Activated CD4-positive, alpha-beta T cell treated with anti-CD3 and anti-CD28 coated beads, Interleukin-2, Interleukin-6, amounts not matched to agents 100 ng/mL and 50 ng/mL, durations not matched to agents 16 hours and 8 hours (primary cell): ENCODE results near the gene BANK1.
A peak's percentile ranks its signal among the peaks of the same experiment; 100 is the strongest.

ENCODE experiments used
- DNase-seq: peaks from one replicate; pipeline ENCODE4 v3.0.0-alpha.2; 2020

BANK1 gene

DNA sequence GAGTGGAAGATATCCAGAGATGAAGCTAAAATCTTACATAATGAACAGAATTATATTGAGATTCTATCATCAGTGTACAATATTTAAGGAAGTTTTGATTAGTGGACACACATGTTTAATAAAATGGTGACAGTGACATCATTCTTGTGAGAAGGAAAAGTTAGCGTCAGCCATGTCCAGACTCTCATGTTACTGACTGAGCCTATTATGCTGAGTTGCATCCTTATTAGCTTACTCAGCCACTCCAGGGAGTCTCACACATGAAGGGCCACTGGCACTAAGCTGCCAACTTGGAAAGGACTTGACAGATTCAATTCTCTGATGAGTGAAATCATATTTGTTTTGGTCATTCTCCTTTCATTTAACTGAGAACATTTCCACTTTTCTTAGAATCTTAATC lies 170.6 kb downstream of the BANK1 start:
- no peak for DNase-seq

- DNase-seq, result no peak
Measured at GRCh38 chr4:101967697-101968346, 177.3 kb downstream of the BANK1 start.

- DNase-seq, result no peak
Measured at GRCh38 chr4:101968364-101968763, 177.8 kb downstream of the BANK1 start.

GRCh38 chr4:101969965-101970364 lies 179.4 kb downstream of the BANK1 start:
- no peak for DNase-seq

GRCh38 chr4:101970547-101971155 lies 180.1 kb downstream of the BANK1 start:
- no peak for DNase-seq

GRCh38 chr4:101972791-101973190 lies 182.3 kb downstream of the BANK1 start:
- no peak for DNase-seq

- no peak for DNase-seq
Measured at GRCh38 chr4:101973361-101973760, 182.8 kb downstream of the BANK1 start.

DNA sequence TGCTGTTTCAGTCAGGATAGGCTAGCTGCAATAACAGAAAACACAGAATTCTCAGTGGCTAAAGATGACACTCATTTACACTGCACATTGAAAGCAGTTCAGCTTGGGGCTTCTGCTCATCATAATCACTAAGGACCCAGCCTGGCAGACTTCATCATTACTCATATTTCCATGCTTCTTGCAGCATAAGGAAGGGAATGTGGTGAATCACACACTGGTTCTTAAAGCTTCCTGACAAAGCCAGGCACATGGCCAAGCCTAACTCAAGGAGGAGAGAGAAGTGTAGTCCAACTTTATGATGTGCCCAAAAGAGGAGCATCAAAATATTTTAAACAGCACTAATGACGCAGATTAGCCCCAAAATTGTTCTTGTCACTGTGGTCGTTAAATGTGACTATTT lies 186.5 kb downstream of the BANK1 start:
- no peak for DNase-seq

GRCh38 chr4:101981756-101982155 lies 191.2 kb downstream of the BANK1 start:
- no peak for DNase-seq

GRCh38 chr4:101983835-101984234 lies 193.3 kb downstream of the BANK1 start:
- DNase-seq, result no peak

DNA sequence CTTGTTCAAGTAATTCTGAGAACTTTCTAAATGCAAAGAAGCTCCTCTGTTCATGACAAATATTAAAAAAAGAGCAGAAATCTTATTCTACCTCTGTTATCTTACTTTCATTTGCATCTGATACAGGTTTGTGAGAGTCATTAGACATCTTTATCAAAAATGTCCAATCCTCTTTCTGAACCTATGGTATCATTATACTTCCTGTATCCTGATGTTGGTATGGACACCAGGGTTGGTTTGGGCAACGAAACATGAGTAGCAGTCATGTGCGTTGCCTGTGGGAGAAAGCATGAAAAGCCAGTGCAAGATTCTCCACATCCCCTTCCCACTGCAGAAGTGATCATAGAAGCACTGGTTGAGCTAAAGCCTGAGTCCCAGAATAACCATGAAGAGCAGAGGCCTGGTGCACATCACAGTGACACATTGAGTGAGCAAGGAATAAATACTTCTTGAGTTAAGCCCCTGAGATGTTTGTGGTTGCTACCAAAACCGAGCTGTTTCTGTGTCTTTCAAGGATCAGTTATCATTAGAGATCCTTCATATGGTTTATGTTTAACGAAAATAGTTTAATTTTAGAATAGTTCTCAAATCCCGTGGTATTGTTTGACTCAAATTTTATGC lies 197.2 kb downstream of the BANK1 start:
- no peak for DNase-seq

DNA sequence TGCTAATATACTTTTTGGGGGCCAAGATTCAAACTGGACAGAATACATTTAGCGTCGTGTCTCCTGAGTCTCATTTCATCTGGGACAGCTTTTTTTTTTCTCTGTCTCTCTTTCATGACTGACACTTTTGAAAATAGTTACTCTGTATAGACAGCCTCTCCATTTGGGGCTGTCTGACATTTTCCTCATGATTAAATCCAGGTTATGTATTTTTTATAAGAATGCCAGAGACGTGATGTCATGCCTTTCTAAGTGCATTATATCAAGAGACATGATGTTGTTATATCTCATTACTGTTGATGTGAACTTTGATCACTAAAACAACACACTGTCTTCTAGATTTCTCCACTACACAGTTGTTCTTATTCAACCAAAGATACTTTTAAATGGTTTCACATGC lies 199.0 kb downstream of the BANK1 start:
- no peak for DNase-seq

DNA sequence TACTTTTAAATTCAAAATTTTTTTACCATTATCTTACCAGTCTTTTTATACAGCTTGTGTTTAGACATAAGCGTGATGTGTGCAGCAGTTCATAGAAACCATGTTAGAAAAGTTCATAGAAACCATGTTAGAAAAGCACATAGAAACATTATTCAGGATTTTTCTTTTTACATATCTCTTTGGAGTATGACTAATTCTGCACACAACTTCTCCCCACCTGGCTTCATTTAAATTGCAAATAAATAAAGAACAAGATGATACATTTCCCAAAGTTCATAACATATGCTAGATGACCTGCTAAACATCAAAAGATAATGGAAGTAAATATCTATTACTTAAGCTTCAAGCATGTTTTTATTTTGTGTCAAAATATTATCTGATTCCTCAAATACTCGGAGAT lies 201.9 kb downstream of the BANK1 start:
- no peak for DNase-seq

DNA sequence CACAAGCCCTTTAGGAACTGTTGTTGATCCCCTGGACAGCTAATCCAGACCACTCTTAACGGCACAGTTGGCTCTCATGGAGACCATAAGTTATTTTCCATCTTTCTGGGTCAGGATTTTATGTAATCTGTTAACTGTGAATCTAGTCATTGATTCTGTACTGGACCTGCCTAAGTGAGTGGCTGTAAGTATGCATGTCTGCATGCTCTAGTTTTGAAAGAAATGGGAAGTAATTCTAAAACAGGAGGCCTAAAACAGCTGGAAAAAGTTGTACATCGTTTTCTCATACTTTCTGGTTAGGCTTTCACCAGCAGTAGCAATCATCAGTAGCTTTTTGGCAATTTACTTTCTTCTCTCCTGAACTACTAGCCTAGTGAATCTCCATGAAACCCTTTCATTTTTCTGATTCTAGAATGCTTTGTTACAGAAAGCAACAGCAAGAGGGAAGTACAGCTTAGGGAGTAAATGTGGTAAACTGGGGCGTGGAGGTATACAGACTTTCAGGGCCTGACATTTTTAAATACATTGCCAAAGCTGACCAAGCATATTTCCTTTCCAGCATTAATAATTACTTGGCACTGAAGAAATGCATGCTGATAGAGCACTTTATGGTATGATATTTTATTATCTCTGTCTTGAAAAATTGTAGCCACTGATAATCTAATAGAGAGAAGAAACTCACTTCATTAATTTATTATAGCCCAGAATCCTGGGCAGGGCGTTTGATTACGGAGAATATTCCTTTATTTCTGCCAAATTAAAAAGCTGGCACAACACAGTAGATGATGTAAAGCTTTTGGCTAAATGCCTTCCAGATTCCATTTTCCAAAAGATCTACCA lies 202.7 kb downstream of the BANK1 start:
- DNase-seq, result no peak

DNA sequence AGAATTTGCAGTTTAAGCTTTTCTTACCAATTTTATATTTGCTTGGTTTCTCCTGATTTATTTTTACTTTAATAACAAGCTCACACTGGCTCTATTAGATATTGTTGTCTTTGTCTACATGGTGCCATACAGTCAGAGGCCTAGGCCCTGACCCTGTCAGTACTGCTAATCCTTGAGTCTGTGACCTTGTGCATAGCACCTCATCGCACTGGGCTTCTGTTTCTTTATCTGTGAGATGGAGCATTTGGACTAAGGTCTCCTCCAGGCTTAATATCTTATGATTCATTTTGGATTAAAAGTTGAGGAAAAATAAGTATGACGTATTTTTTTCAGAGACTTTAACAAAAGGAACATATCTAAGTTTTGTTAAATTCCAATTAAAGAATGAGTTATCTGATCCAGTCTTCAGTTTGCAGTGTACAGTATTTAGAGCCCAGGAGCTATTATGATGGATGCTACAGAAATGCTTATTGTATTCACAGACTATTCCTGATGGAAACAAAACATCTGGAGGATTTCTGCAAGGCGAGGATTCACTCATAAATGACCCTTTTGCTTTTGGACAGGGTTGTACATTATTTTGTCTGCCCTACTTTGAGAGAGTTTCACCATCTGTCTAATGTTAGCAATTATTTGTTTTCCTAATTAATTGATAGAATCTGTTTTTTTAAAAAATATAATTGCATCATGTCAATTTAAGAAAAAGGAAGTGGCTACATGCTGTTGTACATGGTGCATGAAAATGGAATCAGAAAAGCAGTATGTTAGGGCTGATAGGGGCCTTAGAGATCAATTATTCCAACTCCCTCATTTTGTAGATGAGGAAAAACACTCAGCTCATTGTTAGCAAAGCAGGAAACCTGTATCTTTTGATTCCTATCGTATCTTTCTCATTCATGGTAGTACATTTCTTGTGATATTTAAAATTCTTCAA lies 203.6 kb downstream of the BANK1 start:
- no peak for DNase-seq

- DNase-seq, result peak; percentile 27
Measured at GRCh38 chr4:102007959-102008425, 217.5 kb downstream of the BANK1 start.

DNA sequence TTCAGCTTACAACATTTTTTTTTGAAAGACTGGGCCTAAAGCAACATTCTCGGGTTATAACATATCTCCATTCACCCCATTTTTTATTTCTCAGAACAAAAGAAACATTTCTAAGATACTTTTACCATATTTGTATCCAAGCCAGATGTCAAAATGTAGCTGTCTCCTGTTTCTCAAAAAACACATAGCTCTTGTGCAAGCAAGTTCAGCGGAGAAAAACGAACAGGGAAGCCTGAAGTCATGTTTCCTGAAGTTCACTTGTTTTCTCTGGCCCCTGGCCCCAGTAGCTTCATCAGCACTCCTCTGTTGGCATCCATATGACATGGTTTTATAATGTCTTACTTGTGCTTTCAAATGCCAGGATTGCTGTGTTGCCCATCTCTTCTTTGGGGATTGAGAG lies 218.2 kb downstream of the BANK1 start:
- DNase-seq, result no peak

DNA sequence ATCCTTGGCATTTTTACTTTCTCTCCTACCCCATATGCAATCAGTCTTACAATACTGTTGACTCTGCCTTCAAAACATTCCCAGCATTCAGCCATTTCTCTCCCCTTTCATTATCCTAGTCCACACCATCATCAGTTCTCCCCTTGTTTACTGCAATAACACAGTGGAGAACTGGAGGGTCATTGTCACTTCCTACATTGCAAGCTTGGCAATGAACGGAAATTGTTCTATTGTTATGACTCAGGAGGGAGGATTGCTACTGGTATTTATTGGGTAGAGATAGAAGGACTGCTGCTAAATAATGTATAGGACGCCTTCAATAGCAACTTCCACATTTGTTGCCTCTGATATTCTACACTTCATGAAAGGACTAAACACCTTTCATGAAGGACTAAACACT lies 231.8 kb downstream of the BANK1 start:
- DNase-seq, result no peak

DNA sequence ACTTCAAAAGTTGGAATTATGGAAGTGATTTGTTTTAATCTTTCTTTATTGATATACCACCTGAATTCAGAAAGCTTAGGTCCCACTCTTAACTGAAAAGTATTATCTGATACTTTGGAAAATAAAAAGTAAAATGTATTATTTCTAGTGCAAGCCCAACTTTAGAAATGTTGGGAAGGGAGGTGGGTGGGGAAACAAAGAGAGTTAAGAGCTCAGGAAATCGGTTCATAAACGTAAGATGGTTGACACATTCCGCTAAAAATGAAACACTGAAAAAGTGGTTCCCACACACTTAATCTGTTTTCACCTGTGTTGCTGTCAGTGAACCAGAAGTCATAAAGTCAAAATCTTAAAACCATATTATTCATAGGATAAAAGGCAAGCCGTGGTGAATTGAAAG lies 237.4 kb downstream of the BANK1 start:
- no peak for DNase-seq

DNA sequence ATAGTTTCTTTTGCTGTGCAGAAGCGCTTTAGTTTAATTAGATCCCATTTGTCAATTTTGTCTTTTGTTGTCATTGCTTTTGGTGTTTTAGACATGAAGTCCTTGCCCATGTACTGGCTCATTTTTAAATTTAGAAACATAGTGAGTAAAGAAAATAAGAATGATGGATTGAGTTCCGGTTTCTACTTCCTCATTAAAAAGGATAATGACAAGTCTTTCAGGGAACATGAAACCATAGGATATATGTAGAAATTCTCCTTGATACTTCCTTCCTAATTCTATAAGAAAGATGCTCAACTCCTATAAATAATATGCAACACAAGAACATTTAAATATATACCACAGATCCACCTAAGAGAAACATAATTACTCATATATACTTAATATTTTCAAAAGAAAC lies 240.9 kb downstream of the BANK1 start:
- no peak for DNase-seq

- no peak for DNase-seq
Measured at GRCh38 chr4:102036016-102036415, 245.5 kb downstream of the BANK1 start.

DNA sequence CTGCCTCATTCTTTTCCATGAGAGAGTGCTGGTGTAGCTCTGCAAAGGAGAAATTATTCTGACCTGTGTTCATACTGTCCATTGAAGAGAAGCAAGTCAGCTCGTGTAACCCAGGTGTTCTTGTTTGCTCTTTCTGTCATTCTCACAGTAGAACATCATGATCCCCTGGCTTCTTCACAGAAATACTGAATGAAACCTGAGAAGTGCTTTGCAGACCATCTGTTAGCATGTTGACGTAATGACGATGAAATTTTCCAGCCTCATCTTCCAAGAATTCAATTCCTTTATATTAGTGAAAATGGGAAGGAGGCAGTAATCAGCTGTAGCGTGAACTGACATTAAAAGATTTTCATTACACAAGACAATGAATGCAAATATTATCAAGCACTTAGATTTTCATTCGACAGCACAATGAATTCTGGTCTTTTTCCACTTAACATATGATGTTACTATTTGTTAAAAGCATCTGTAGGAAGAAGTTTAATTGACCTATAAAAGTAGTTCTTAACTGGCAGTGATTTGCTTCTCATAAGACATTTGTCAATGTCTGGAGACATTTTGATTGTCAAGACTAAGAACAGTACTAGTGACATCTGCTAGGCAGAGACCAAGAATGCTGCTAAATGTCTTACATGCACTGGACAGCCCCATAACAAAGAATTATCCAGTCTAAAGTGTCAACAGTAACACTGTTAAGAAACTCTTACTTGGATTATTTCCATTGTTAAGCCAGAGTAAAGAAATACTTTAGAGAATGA lies 246.3 kb downstream of the BANK1 start:
- no peak for DNase-seq
